Gastroesophageal sphincter (tissue), 4 donors: ENCODE measurements around the gene EML2. TPM values are rescaled to one million over a fixed set of nuclear protein-coding genes. Genes with fewer than 3 reads are reported as not detected.
A peak's percentile ranks its signal among the peaks of the same experiment; 100 is the strongest.

ENCODE experiments used
- ATAC-seq: fragments of 150-250 bp; one replicate; pipeline ENCODE4 v1.9.1; 2016; ENCODE audit warnings: mild to moderate bottlenecking, moderate library complexity
- H3K27ac ChIP-seq, 4 donors: fragments of 200-600 bp; sonication (generic) in 3 of 4; 1 replicate in 3 of 4; 2 replicates in 1 of 4; pipeline ENCODE4 v1.5.1; 2016 to 2019
- H3K27me3 ChIP-seq: fragments of 200-600 bp; sonication (generic); one replicate; pipeline ENCODE4 v1.5.1; 2019
- H3K36me3 ChIP-seq, 2 donors: fragments of 200-600 bp; sonication (generic); one replicate each; pipeline ENCODE4 v1.5.1; 2019; ENCODE audit warnings: control low read depth in 1 of 2
- H3K4me1 ChIP-seq, 3 donors: fragments of 200-600 bp; sonication (generic); 1 replicate in 2 of 3; 2 replicates in 1 of 3; pipeline ENCODE4 v1.5.1; 2016 to 2019; ENCODE audit warnings: control low read depth in 2 of 3
- H3K4me3 ChIP-seq, 2 donors: fragments of 200-600 bp; sonication (generic); one replicate each; pipeline ENCODE4 v1.5.1; 2019; ENCODE audit warnings: mild to moderate bottlenecking in 1 of 2, moderate library complexity in 1 of 2
- H3K9me3 ChIP-seq, 3 donors: fragments of 200-600 bp; sonication (generic); one replicate each; pipeline ENCODE4 v1.5.1; 2017 to 2019; ENCODE audit warnings: control low read depth in 2 of 3
- EP300 ChIP-seq: sonication (generic); formaldehyde crosslinking; IDR thresholded peaks from one replicate; pipeline ENCODE4 v1.6.1; 2017; ENCODE audit warnings: antibody characterized with exemption, mild to moderate bottlenecking
- POLR2A ChIP-seq, 2 donors: fragments of 450-650 bp; IDR thresholded peaks; one replicate each; pipeline ENCODE4 v1.6.1; 2017; ENCODE audit warnings: antibody characterized with exemption in 2 of 2, mild to moderate bottlenecking in 2 of 2, moderate library complexity in 1 of 2
- POLR2AphosphoS5 ChIP-seq: sonication (generic); formaldehyde crosslinking; IDR thresholded peaks from one replicate; pipeline ENCODE4 v1.6.1; 2017; ENCODE audit warnings: antibody characterized with exemption
- WGBS, 2 donors: methylation state at CpG; one replicate each; pipeline ENCODE4 v1.1.5; 2018; ENCODE audit warnings: low coverage in 1 of 2; 5-methylcytosine and 5-hydroxymethylcytosine counted together
- total RNA-seq, 4 donors: library from RNA; depleted of rRNA; stranded (reverse); fragments of >200 nt; gene quantifications; one replicate each; pipeline ENCODE4 v1.1.0, GENCODE V29; 2016
- TF ChIP-seq, protein P1 (sequence below), 4 experiments: fragments of 200-600 bp in 2 of 4; fragments of 450-650 bp in 2 of 4; sonication (generic) in 1 of 4; IDR thresholded peaks; one replicate each; pipeline ENCODE4 v1.5.1; 2017 to 2019; ENCODE audit warnings: antibody characterized with exemption in 4 of 4, mild to moderate bottlenecking in 2 of 4, moderate library complexity in 2 of 4

Gene EML2
- total RNA-seq, 4 donors from 2014 or later: 18.3 to 29.2 (median 18.9) TPM

DNA sequence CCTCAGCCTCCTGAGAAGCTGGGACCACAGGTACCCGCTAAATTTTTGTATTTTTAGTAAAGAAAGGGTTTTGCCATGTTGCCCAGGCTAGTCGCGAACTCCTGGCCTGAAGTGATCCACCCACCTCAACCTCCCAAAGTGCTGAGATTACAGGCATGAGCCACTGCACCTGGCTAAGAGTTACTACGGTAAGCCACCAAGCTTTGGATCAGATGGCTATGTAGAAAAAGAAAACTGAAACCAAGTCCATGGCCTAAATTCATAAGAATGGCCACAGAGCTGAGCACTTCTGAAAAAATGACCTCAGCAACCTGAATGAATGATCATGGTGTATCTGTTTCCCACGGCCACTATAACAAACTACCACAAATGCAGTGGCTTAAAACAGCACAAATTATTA is 64.0 kb downstream of the EML2 start:
- H3K27ac ChIP-seq: peak overlapping the region in 1 of 4 donors; percentile 71
- H3K27me3 ChIP-seq: no peaks in the 10 kb centered on the region
- H3K4me1 ChIP-seq: peaks cover 0 to 18% (median 10%) of the 10 kb centered on the region in 3 donors
- no peak overlapping the region for H3K4me3 ChIP-seq
- TF ChIP-seq POLR2AphosphoS5 (no peak), EP300 (no peak), POLR2A (IDR thresholded peaks at IDR 0.05) (no peak)
- TF ChIP-seq, protein P1, sequence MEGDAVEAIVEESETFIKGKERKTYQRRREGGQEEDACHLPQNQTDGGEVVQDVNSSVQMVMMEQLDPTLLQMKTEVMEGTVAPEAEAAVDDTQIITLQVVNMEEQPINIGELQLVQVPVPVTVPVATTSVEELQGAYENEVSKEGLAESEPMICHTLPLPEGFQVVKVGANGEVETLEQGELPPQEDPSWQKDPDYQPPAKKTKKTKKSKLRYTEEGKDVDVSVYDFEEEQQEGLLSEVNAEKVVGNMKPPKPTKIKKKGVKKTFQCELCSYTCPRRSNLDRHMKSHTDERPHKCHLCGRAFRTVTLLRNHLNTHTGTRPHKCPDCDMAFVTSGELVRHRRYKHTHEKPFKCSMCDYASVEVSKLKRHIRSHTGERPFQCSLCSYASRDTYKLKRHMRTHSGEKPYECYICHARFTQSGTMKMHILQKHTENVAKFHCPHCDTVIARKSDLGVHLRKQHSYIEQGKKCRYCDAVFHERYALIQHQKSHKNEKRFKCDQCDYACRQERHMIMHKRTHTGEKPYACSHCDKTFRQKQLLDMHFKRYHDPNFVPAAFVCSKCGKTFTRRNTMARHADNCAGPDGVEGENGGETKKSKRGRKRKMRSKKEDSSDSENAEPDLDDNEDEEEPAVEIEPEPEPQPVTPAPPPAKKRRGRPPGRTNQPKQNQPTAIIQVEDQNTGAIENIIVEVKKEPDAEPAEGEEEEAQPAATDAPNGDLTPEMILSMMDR (IDR thresholded peaks at IDR 0.05): no peak
- H3K36me3 ChIP-seq: no peaks in the 10 kb centered on the region
- no peaks in the 10 kb centered on the region for H3K9me3 ChIP-seq
- no peak for ATAC-seq
- WGBS, 2 donors: 60 to 90% methylated on average over 1 to 4 of the region's 5 CpGs

GRCh38 chr19:45574526-45574925 is 64.7 kb downstream of the EML2 start:
- peaks cover 0 to 22% (median 12%) of the 10 kb centered on the region in 3 donors for H3K4me1 ChIP-seq
- no peaks in the 10 kb centered on the region for H3K36me3 ChIP-seq
- no peaks in the 10 kb centered on the region for H3K9me3 ChIP-seq
- no peak for TF ChIP-seq POLR2AphosphoS5
- TF ChIP-seq EP300: no peak
- TF ChIP-seq, protein P1 (IDR thresholded peaks at IDR 0.05): no peak
- TF ChIP-seq POLR2A (IDR thresholded peaks at IDR 0.05): no peak
- no peak overlapping the region for H3K4me3 ChIP-seq
- ATAC-seq: no peak
- no peak overlapping the region for H3K27ac ChIP-seq
- 73 to 83% methylated on average over 2 to 3 of the region's 4 CpGs for WGBS, 2 donors
- no peaks in the 10 kb centered on the region for H3K27me3 ChIP-seq

- 64 to 65% methylated on average over 7 to 8 of the region's 8 CpGs for WGBS, 2 donors
- H3K27ac ChIP-seq: no peak overlapping the region
- no peaks in the 10 kb centered on the region for H3K9me3 ChIP-seq
- H3K27me3 ChIP-seq: no peaks in the 10 kb centered on the region
- ATAC-seq: no peak
- H3K4me3 ChIP-seq: no peak overlapping the region
- no peaks in the 10 kb centered on the region for H3K36me3 ChIP-seq
- no peak for TF ChIP-seq POLR2AphosphoS5
- TF ChIP-seq, protein P1 (IDR thresholded peaks at IDR 0.05): no peak
- TF ChIP-seq POLR2A (IDR thresholded peaks at IDR 0.05): no peak
- TF ChIP-seq EP300: no peak
- H3K4me1 ChIP-seq: peaks cover 0 to 7% (median 5%) of the 10 kb centered on the region in 3 donors
Observed at GRCh38 chr19:45571457-45572220, 67.6 kb downstream of the EML2 start.

- WGBS, 2 donors: 44 to 51% methylated on average over 9 to 12 of the region's 15 CpGs
- H3K9me3 ChIP-seq: no peaks in the 10 kb centered on the region
- ATAC-seq: peak; percentile 51
- no peaks in the 10 kb centered on the region for H3K27me3 ChIP-seq
- H3K4me1 ChIP-seq: peaks cover 0 to 4% (median 3%) of the 10 kb centered on the region in 3 donors
- TF ChIP-seq, protein P1 (IDR thresholded peaks at IDR 0.05): peak in 3 of 4 experiments; percentile 40 to 75 (median 48)
- no peak for TF ChIP-seq POLR2A (IDR thresholded peaks at IDR 0.05)
- no peak for TF ChIP-seq POLR2AphosphoS5
- TF ChIP-seq EP300: no peak
- H3K27ac ChIP-seq: no peak overlapping the region
- H3K4me3 ChIP-seq: no peak overlapping the region
- H3K36me3 ChIP-seq: no peaks in the 10 kb centered on the region
Observed at GRCh38 chr19:45569619-45570421, 69.4 kb downstream of the EML2 start.
